Epithelial cell of umbilical artery (primary cell): ENCODE measurements around the gene CUTA. TPM values are rescaled to one million over a fixed set of nuclear protein-coding genes. Genes with fewer than 3 reads are reported as not detected.

Experiments used
- total RNA-seq: library from RNA; depleted of rRNA; stranded (reverse); fragments of >200 nt; gene quantifications from 2 replicates; pipeline ENCODE4 v1.2.3, GENCODE V29; 2014

Gene CUTA
- total RNA-seq, result 43.2 and 60.5 TPM in 2 replicates

GRCh38 chr6:33417903-33418689 is at the start of gene CUTA:
CUTA (minus strand) TSS chr6:33418107; CDS start chr6:33418000, 107 bp downstream.

GRCh38 chr6:33454009-33454946 is 36.4 kb upstream of the CUTA start, which contains the start of gene ZBTB9:
ZBTB9 (plus strand) TSS chr6:33454576; CDS start chr6:33455101, 525 bp downstream.

GRCh38 chr6:33419580-33420490 is 1.9 kb upstream of the CUTA start, which contains the start of gene SYNGAP1:
SYNGAP1 (plus strand) TSS chr6:33420065; CDS start chr6:33420265, 200 bp downstream.

GRCh38 chr6:33410711-33411631 is 6.9 kb downstream of the CUTA start, which contains the start of gene PHF1:
PHF1 (plus strand) TSS chr6:33411014; CDS start chr6:33412264, 1,250 bp downstream.

GRCh38 chr6:33391278-33391921 is 26.5 kb downstream of the CUTA start, which contains the start of gene KIFC1:
KIFC1 (plus strand) TSS chr6:33391823; CDS start chr6:33391986, 163 bp downstream.

Other genes starting within 250 kb of the CUTA start
- gene COL11A2, start 225.6 kb downstream of the CUTA start, total RNA-seq, result under 0.01 and 0.15 TPM in 2 replicates
- 17.9 and 18.5 TPM in 2 replicates for gene RXRB, start 217.4 kb downstream of the CUTA start, total RNA-seq
- 94.4 and 109 TPM in 2 replicates for gene SLC39A7, start 217.2 kb downstream of the CUTA start, total RNA-seq
- gene HSD17B8, start 213.5 kb downstream of the CUTA start, total RNA-seq, result 11.0 and 12.3 TPM in 2 replicates
- 21.1 and 24.0 TPM in 2 replicates for gene RING1, start 209.6 kb downstream of the CUTA start, total RNA-seq
- 23.1 and 26.3 TPM in 2 replicates for gene VPS52, start 146.2 kb downstream of the CUTA start, total RNA-seq
- gene RPS18, start 146.0 kb downstream of the CUTA start, total RNA-seq, result 2,997 and 4,260 TPM in 2 replicates
- gene B3GALT4, start 141.0 kb downstream of the CUTA start, total RNA-seq, result 1.6 and 3.3 TPM in 2 replicates
- 106 and 144 TPM in 2 replicates for gene WDR46, start 128.9 kb downstream of the CUTA start, total RNA-seq
- 57.8 and 82.8 TPM in 2 replicates for gene PFDN6, start 128.5 kb downstream of the CUTA start, total RNA-seq
- gene RGL2, start 119.2 kb downstream of the CUTA start, total RNA-seq, result 33.1 and 39.3 TPM in 2 replicates
- gene TAPBP, start 104.0 kb downstream of the CUTA start, total RNA-seq, result 37.7 and 46.4 TPM in 2 replicates
- gene ZBTB22, start 100.4 kb downstream of the CUTA start, total RNA-seq, result 12.3 and 12.8 TPM in 2 replicates
- 40.6 and 46.7 TPM in 2 replicates for gene DAXX, start 95.1 kb downstream of the CUTA start, total RNA-seq
- gene KIFC1, start 26.3 kb downstream of the CUTA start, total RNA-seq, result 30.2 and 37.4 TPM in 2 replicates
- gene PHF1, start 7.1 kb downstream of the CUTA start, total RNA-seq, result 7.5 and 10.0 TPM in 2 replicates
- 1.2 and 1.3 TPM in 2 replicates for gene SYNGAP1, start 2.0 kb upstream of the CUTA start, total RNA-seq
- gene ZBTB9, start 36.5 kb upstream of the CUTA start, total RNA-seq, result 4.6 and 4.9 TPM in 2 replicates
- 21.1 and 24.3 TPM in 2 replicates for gene BAK1, start 162.2 kb upstream of the CUTA start, total RNA-seq
- 15.6 and 39.5 TPM in 2 replicates for gene ITPR3, start 203.2 kb upstream of the CUTA start, total RNA-seq